ENCODE results near the gene SMKR1. TPM values are rescaled to one million over a fixed set of nuclear protein-coding genes. Genes with fewer than 3 reads are reported as not detected.

Gene SMKR1
- total and polyA plus RNA-seq, 9 of the 15 experiments (the other 6 are each of a cell fraction or from before 2014, with no cell fraction given) = 0.58 to 1.8 (median 0.93) TPM; not detected in 1

- no TSS peak for BruUV-seq (replicated peaks)
- in situ Hi-C loops (cut with MboI) = no loop called here
- TF ChIP-seq CTCF (IDR thresholded peaks at IDR 0.05 in 2 of 3, conservative IDR thresholded peaks at IDR 0.05 in 1 of 3; ENCODE audit: insufficient read depth in 2 of 3, low read depth in 1 of 3, low read length in 3 of 3) (no peak), HES1 (IDR thresholded peaks at IDR 0.05; ENCODE audit: low read depth) (no peak), RREB1 (CRISPR knock-in tag; IDR thresholded peaks at IDR 0.05) (no peak), ZFP91 (CRISPR knock-in tag; IDR thresholded peaks at IDR 0.05) (no peak), STAT5A (IDR thresholded peaks at IDR 0.05; ENCODE audit: borderline replicate concordance, low read length) (no peak), HOXB6 (CRISPR knock-in tag; IDR thresholded peaks at IDR 0.05; ENCODE audit: borderline replicate concordance) (no peak), CHAMP1 (IDR thresholded peaks at IDR 0.05) (no peak)
These were observed 54.3 kb downstream of the SMKR1 start for GRCh38 chr7:129556607-129557133.

More at GRCh38 chr7:129556607-129557133, 54.3 kb downstream of the SMKR1 start:
- no peaks in the 10 kb centered on the region for H3K9me1 ChIP-seq (ENCODE audit: control insufficient read depth, insufficient read depth, low read length)
- H3K9me3 ChIP-seq (replicated peaks; ENCODE audit: control insufficient read depth, insufficient read depth, low read depth, low read length) = no peaks in the 10 kb centered on the region
- H3K27me3 ChIP-seq (ENCODE audit: control insufficient read depth in 2 of 2, insufficient read depth in 2 of 2, low read length in 2 of 2) = peaks cover 11 to 33% of the 10 kb centered on the region in 2 experiments; a peak in 4 of 5 replicates
- FAIRE-seq (no peak), DNase-seq (ENCODE audit: extremely low read depth in 1 of 4, low spot score in 3 of 4) (no peak), ATAC-seq (peak; percentile 23)
- no peaks in the 10 kb centered on the region for H3K36me3 ChIP-seq (ENCODE audit: control insufficient read depth, insufficient read depth, low read length)
- no peaks in the 10 kb centered on the region for H3K79me2 ChIP-seq (ENCODE audit: control insufficient read depth, insufficient read depth, low read length)
- H3K4me1 ChIP-seq (replicated peaks in 1 of 2; ENCODE audit: control insufficient read depth in 2 of 2, insufficient read depth in 2 of 2, low read length in 2 of 2) = peaks cover 4 to 13% of the 10 kb centered on the region in 2 experiments; a peak in 3 of 5 replicates
- H3K9ac ChIP-seq (ENCODE audit: insufficient read depth in 1 of 2, low read depth in 2 of 2, low read length in 2 of 2) = no peak overlapping the region; a peak in 1 of 4 replicates
- peak overlapping the region; percentile 60 for H2AFZ ChIP-seq (ENCODE audit: low read depth, low read length)
- intact Hi-C loops (cut with micrococcal nuclease) = no loop called here
- H4K20me1 ChIP-seq (replicated peaks; ENCODE audit: control insufficient read depth, insufficient read depth, low read length) = no peaks in the 10 kb centered on the region
- H3K4me3 ChIP-seq = no peak overlapping the region
- 13% methylated on average over 8 of the region's 8 CpGs for WGBS (ENCODE audit: insufficient coverage, low coverage, missing lambda C conversion rate)
- H3K4me2 ChIP-seq (ENCODE audit: insufficient read depth, low read length) = no peak overlapping the region
- ChIA-PET CTCF (ENCODE audit: low intra/inter-chr PET ratio) (no interaction called here), POLR2A (interaction anchor here (0.6 to 1.2 kb wide), 6 partner anchors 12 to 1694 kb away, joined by 3 to 4 read pairs (median 3); no protein-coding TSS in a partner anchor)
- no peak overlapping the region for H3K27ac ChIP-seq (ENCODE audit: extremely low read depth, low read depth, low read length)
